HEK293 (cell line): ENCODE results near the gene HOTAIR.

ENCODE experiments used
- GLIS1 ChIP-seq: fragments of 450-650 bp; formaldehyde crosslinking; IDR thresholded peaks from 2 replicates; pipeline ENCODE4 v1.5.1; 2016; ENCODE audit warnings: missing biosample characterization, missing genetic modification characterization
- KLF10 ChIP-seq: fragments of 450-650 bp; IDR thresholded peaks from 2 replicates; pipeline ENCODE4 v1.5.1; 2018; ENCODE audit warnings: missing biosample characterization, mild to moderate bottlenecking, missing genetic modification characterization
- KLF8 ChIP-seq: fragments of 450-650 bp; formaldehyde crosslinking; IDR thresholded peaks from 2 replicates; pipeline ENCODE4 v1.5.1; 2016; ENCODE audit warnings: missing biosample characterization, missing genetic modification characterization
- SCRT1 ChIP-seq: fragments of 450-650 bp; formaldehyde crosslinking; IDR thresholded peaks from 2 replicates; pipeline ENCODE4 v1.5.1; 2016; ENCODE audit warnings: missing biosample characterization, missing genetic modification characterization, borderline replicate concordance
- SP3 ChIP-seq: fragments of 450-650 bp; formaldehyde crosslinking; IDR thresholded peaks from 2 replicates; pipeline ENCODE4 v1.5.1; 2016; ENCODE audit warnings: missing biosample characterization, missing genetic modification characterization
- SP7 ChIP-seq: fragments of 450-650 bp; formaldehyde crosslinking; IDR thresholded peaks from 2 replicates; pipeline ENCODE4 v1.5.1; 2016; ENCODE audit warnings: missing biosample characterization, missing genetic modification characterization
- ZBTB17 ChIP-seq: fragments of 450-650 bp; formaldehyde crosslinking; IDR thresholded peaks from 2 replicates; pipeline ENCODE4 v1.5.1; 2016; ENCODE audit warnings: missing biosample characterization, missing genetic modification characterization
- ZBTB21 ChIP-seq: fragments of 450-650 bp; formaldehyde crosslinking; IDR thresholded peaks from 2 replicates; pipeline ENCODE4 v1.5.1; 2017; ENCODE audit warnings: missing biosample characterization, missing genetic modification characterization
- ZBTB8A ChIP-seq: fragments of 450-650 bp; formaldehyde crosslinking; IDR thresholded peaks from 2 replicates; pipeline ENCODE4 v1.5.1; 2016; ENCODE audit warnings: missing biosample characterization, missing genetic modification characterization
- ZNF138 ChIP-seq: fragments of 450-650 bp; formaldehyde crosslinking; IDR thresholded peaks from 2 replicates; pipeline ENCODE4 v1.5.1; 2016; ENCODE audit warnings: missing biosample characterization, missing genetic modification characterization, borderline replicate concordance
- ZNF266 ChIP-seq: fragments of 450-650 bp; formaldehyde crosslinking; IDR thresholded peaks from 2 replicates; pipeline ENCODE4 v1.5.1; 2016; ENCODE audit warnings: missing biosample characterization, missing genetic modification characterization, low read depth
- ZNF324 ChIP-seq: fragments of 450-650 bp; formaldehyde crosslinking; IDR thresholded peaks from 2 replicates; pipeline ENCODE4 v1.5.1; 2016; ENCODE audit warnings: missing biosample characterization, missing genetic modification characterization
- ZNF341 ChIP-seq: fragments of 450-650 bp; formaldehyde crosslinking; IDR thresholded peaks from 2 replicates; pipeline ENCODE4; 2016; ENCODE audit warnings: low read depth, missing biosample characterization, missing genetic modification characterization
- ZNF394 ChIP-seq: fragments of 450-650 bp; formaldehyde crosslinking; IDR thresholded peaks from 2 replicates; pipeline ENCODE4 v1.5.1; 2016; ENCODE audit warnings: missing biosample characterization, missing genetic modification characterization, mild to moderate bottlenecking, moderate library complexity, borderline replicate concordance
- ZNF560 ChIP-seq: fragments of 450-650 bp; formaldehyde crosslinking; IDR thresholded peaks from 2 replicates; pipeline ENCODE4 v1.5.1; 2017; ENCODE audit warnings: missing biosample characterization, missing genetic modification characterization, borderline replicate concordance
- ZNF610 ChIP-seq: fragments of 450-650 bp; formaldehyde crosslinking; IDR thresholded peaks from 2 replicates; pipeline ENCODE4 v1.5.1; 2016; ENCODE audit warnings: missing biosample characterization, missing genetic modification characterization, borderline replicate concordance
- ZSCAN30 ChIP-seq: fragments of 450-650 bp; IDR thresholded peaks from 2 replicates; pipeline ENCODE4 v1.5.1; 2018; ENCODE audit warnings: missing biosample characterization, mild to moderate bottlenecking, missing genetic modification characterization, moderate library complexity
- ZXDB ChIP-seq: fragments of 450-650 bp; formaldehyde crosslinking; IDR thresholded peaks from 2 replicates; pipeline ENCODE4 v1.5.1; 2016; ENCODE audit warnings: missing biosample characterization, missing genetic modification characterization
- TF ChIP-seq, protein P1 (sequence below): fragments of 450-650 bp; formaldehyde crosslinking; IDR thresholded peaks from 2 replicates; pipeline ENCODE4 v1.5.1; 2017; ENCODE audit warnings: missing biosample characterization, mild to moderate bottlenecking, missing genetic modification characterization, moderate library complexity
- TF ChIP-seq, protein P2 (sequence below): fragments of 450-650 bp; formaldehyde crosslinking; optimal IDR thresholded peaks from 2 replicates; pipeline ENCODE3; 2016; ENCODE audit warnings: missing biosample characterization, mild to moderate bottlenecking, missing genetic modification characterization
- TF ChIP-seq, protein P3 (sequence below): fragments of 450-650 bp; formaldehyde crosslinking; IDR thresholded peaks from 2 replicates; pipeline ENCODE4 v1.5.1; 2016; ENCODE audit warnings: missing biosample characterization, missing genetic modification characterization
- TF ChIP-seq, protein P4 (sequence below): fragments of 450-650 bp; formaldehyde crosslinking; IDR thresholded peaks from 2 replicates; pipeline ENCODE4 v1.5.1; 2016; ENCODE audit warnings: missing biosample characterization, missing genetic modification characterization
- TF ChIP-seq, protein P5 (sequence below): fragments of 450-650 bp; formaldehyde crosslinking; IDR thresholded peaks from 2 replicates; pipeline ENCODE4 v1.5.1; 2016; ENCODE audit warnings: missing biosample characterization, missing genetic modification characterization
- TF ChIP-seq, protein P6 (sequence below): fragments of 450-650 bp; formaldehyde crosslinking; IDR thresholded peaks from 2 replicates; pipeline ENCODE4 v1.5.1; 2017; ENCODE audit warnings: missing biosample characterization, missing genetic modification characterization
- TF ChIP-seq, protein P7 (sequence below): fragments of 450-650 bp; formaldehyde crosslinking; IDR thresholded peaks from 2 replicates; pipeline ENCODE4 v1.5.1; 2016; ENCODE audit warnings: missing biosample characterization, missing genetic modification characterization

HOTAIR gene

DNA sequence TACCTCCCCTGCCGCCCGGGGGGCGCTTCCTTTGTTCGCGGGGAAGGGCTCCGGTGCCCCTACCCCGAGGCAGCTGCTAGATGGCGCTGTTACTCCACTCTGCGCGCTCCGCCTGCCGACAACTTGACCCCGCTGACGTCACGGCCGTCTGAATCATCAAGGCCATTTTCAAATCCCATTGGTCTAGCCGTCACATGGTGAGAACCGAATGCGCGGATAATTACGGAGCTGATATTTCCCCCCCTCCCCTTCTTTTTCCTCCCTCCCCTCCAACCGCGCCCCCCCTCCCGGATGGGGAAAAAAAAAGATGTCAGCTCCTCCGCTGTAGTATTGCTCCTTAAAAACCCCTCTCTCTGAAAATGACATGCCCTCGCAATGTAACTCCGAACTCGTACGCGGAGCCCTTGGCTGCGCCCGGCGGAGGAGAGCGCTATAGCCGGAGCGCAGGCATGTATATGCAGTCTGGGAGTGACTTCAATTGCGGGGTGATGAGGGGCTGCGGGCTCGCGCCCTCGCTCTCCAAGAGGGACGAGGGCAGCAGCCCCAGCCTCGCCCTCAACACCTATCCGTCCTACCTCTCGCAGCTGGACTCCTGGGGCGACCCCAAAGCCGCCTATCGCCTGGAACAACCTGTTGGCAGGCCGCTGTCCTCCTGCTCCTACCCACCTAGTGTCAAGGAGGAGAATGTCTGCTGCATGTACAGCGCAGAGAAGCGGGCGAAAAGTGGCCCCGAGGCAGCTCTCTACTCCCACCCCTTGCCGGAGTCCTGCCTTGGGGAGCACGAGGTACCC is 10.3 kb upstream of the HOTAIR start, which contains the start of gene HOXC10 (continued):
- TF ChIP-seq ZNF341 (tag by site-specific recombination) (peak; percentile 11; the same call in 1 of the 2 replicates), ZNF394 (tag by site-specific recombination) (no peak), ZNF560 (no peak), SP3 (tag by site-specific recombination) (peak; percentile 38; the same call in 1 of the 2 replicates), ZBTB21 (tag by site-specific recombination) (peak; percentile 96), SCRT1 (tag by site-specific recombination) (peak; percentile 72; the same call in 1 of the 2 replicates), ZBTB8A (tag by site-specific recombination) (0 out of 2 replicates have a peak, but pooled peaks have one; percentile 25), KLF8 (tag by site-specific recombination) (peak; percentile 54; the same call in 1 of the 2 replicates), GLIS1 (tag by site-specific recombination) (peak; percentile 67), ZNF138 (tag by site-specific recombination) (no peak), ZXDB (peak; percentile 45; the same call in 1 of the 2 replicates), SP7 (tag by site-specific recombination) (peak; percentile 66), ZSCAN30 (tag by site-specific recombination) (0 out of 2 replicates have a peak, but pooled peaks have one; percentile 41), ZBTB17 (peak; percentile 47), KLF10 (peak; percentile 30; the same call in 1 of the 2 replicates), ZNF610 (tag by site-specific recombination) (no peak), ZNF324 (tag by site-specific recombination) (no peak), ZNF266 (tag by site-specific recombination) (no peak)
- TF ChIP-seq, protein P1, sequence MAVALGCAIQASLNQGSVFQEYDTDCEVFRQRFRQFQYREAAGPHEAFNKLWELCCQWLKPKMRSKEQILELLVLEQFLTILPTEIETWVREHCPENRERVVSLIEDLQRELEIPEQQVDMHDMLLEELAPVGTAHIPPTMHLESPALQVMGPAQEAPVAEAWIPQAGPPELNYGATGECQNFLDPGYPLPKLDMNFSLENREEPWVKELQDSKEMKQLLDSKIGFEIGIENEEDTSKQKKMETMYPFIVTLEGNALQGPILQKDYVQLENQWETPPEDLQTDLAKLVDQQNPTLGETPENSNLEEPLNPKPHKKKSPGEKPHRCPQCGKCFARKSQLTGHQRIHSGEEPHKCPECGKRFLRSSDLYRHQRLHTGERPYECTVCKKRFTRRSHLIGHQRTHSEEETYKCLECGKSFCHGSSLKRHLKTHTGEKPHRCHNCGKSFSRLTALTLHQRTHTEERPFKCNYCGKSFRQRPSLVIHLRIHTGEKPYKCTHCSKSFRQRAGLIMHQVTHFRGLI (tag by site-specific recombination) = no peak
- TF ChIP-seq, protein P2, sequence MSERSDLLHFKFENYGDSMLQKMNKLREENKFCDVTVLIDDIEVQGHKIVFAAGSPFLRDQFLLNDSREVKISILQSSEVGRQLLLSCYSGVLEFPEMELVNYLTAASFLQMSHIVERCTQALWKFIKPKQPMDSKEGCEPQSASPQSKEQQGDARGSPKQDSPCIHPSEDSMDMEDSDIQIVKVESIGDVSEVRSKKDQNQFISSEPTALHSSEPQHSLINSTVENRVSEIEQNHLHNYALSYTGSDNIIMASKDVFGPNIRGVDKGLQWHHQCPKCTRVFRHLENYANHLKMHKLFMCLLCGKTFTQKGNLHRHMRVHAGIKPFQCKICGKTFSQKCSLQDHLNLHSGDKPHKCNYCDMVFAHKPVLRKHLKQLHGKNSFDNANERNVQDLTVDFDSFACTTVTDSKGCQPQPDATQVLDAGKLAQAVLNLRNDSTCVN = peak; percentile 34
- TF ChIP-seq, protein P3, sequence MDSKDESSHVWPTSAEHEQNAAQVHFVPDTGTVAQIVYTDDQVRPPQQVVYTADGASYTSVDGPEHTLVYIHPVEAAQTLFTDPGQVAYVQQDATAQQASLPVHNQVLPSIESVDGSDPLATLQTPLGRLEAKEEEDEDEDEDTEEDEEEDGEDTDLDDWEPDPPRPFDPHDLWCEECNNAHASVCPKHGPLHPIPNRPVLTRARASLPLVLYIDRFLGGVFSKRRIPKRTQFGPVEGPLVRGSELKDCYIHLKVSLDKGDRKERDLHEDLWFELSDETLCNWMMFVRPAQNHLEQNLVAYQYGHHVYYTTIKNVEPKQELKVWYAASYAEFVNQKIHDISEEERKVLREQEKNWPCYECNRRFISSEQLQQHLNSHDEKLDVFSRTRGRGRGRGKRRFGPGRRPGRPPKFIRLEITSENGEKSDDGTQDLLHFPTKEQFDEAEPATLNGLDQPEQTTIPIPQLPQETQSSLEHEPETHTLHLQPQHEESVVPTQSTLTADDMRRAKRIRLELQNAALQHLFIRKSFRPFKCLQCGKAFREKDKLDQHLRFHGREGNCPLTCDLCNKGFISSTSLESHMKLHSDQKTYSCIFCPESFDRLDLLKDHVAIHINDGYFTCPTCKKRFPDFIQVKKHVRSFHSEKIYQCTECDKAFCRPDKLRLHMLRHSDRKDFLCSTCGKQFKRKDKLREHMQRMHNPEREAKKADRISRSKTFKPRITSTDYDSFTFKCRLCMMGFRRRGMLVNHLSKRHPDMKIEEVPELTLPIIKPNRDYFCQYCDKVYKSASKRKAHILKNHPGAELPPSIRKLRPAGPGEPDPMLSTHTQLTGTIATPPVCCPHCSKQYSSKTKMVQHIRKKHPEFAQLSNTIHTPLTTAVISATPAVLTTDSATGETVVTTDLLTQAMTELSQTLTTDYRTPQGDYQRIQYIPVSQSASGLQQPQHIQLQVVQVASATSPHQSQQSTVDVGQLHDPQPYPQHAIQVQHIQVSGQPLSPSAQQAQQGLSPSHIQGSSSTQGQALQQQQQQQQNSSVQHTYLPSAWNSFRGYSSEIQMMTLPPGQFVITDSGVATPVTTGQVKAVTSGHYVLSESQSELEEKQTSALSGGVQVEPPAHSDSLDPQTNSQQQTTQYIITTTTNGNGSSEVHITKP (tag by site-specific recombination) = 0 out of 2 replicates have a peak, but pooled peaks have one; percentile 13
- TF ChIP-seq, protein P4, sequence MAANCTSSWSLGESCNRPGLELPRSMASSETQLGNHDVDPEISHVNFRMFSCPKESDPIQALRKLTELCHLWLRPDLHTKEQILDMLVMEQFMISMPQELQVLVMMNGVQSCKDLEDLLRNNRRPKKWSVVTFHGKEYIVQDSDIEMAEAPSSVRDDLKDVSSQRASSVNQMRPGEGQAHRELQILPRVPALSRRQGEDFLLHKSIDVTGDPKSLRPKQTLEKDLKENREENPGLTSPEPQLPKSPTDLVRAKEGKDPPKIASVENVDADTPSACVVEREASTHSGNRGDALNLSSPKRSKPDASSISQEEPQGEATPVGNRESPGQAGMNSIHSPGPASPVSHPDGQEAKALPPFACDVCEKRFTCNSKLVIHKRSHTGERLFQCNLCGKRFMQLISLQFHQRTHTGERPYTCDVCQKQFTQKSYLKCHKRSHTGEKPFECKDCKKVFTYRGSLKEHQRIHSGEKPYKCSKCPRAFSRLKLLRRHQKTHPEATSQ = no peak
- TF ChIP-seq, protein P5, sequence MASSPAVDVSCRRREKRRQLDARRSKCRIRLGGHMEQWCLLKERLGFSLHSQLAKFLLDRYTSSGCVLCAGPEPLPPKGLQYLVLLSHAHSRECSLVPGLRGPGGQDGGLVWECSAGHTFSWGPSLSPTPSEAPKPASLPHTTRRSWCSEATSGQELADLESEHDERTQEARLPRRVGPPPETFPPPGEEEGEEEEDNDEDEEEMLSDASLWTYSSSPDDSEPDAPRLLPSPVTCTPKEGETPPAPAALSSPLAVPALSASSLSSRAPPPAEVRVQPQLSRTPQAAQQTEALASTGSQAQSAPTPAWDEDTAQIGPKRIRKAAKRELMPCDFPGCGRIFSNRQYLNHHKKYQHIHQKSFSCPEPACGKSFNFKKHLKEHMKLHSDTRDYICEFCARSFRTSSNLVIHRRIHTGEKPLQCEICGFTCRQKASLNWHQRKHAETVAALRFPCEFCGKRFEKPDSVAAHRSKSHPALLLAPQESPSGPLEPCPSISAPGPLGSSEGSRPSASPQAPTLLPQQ (tag by site-specific recombination) = 0 out of 2 replicates have a peak, but pooled peaks have one; percentile 36
- TF ChIP-seq, protein P6, sequence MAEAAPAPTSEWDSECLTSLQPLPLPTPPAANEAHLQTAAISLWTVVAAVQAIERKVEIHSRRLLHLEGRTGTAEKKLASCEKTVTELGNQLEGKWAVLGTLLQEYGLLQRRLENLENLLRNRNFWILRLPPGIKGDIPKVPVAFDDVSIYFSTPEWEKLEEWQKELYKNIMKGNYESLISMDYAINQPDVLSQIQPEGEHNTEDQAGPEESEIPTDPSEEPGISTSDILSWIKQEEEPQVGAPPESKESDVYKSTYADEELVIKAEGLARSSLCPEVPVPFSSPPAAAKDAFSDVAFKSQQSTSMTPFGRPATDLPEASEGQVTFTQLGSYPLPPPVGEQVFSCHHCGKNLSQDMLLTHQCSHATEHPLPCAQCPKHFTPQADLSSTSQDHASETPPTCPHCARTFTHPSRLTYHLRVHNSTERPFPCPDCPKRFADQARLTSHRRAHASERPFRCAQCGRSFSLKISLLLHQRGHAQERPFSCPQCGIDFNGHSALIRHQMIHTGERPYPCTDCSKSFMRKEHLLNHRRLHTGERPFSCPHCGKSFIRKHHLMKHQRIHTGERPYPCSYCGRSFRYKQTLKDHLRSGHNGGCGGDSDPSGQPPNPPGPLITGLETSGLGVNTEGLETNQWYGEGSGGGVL (tag by site-specific recombination) = peak; percentile 87
- TF ChIP-seq, protein P7, sequence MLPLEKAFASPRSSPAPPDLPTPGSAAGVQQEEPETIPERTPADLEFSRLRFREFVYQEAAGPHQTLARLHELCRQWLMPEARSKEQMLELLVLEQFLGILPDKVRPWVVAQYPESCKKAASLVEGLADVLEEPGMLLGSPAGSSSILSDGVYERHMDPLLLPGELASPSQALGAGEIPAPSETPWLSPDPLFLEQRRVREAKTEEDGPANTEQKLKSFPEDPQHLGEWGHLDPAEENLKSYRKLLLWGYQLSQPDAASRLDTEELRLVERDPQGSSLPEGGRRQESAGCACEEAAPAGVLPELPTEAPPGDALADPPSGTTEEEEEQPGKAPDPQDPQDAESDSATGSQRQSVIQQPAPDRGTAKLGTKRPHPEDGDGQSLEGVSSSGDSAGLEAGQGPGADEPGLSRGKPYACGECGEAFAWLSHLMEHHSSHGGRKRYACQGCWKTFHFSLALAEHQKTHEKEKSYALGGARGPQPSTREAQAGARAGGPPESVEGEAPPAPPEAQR (tag by site-specific recombination) = no peak
